Activated CD4-positive, alpha-beta T cell treated with anti-CD3 and anti-CD28 coated beads, Interleukin-2, amount 50 U/mL, for 1 hour (primary cell): ENCODE measurements around the gene NTM.

ENCODE experiments used
- DNase-seq: peaks from one replicate; pipeline ENCODE4 v3.0.0-alpha.2; 2020

The NTM gene

GRCh38 chr11:131614631-131615030, 244.2 kb downstream of the NTM start:
- DNase-seq: no peak

- no peak for DNase-seq
Measured at GRCh38 chr11:131615611-131616010, 245.2 kb downstream of the NTM start.

GRCh38 chr11:131616481-131617140, 246.2 kb downstream of the NTM start:
- no peak for DNase-seq

GRCh38 chr11:131618201-131618600, 247.8 kb downstream of the NTM start:
- DNase-seq: no peak

GRCh38 chr11:131622193-131622592, 251.8 kb downstream of the NTM start:
- DNase-seq: no peak

GRCh38 chr11:131624531-131624930, 254.1 kb downstream of the NTM start:
- no peak for DNase-seq

- DNase-seq: no peak
Measured at GRCh38 chr11:131626788-131627187, 256.4 kb downstream of the NTM start.

GRCh38 chr11:131628739-131629138, 258.3 kb downstream of the NTM start:
- no peak for DNase-seq

GRCh38 chr11:131629925-131630540, 259.6 kb downstream of the NTM start:
- no peak for DNase-seq

GRCh38 chr11:131632971-131633370, 262.6 kb downstream of the NTM start:
- DNase-seq: no peak

GRCh38 chr11:131633921-131634715, 263.7 kb downstream of the NTM start:
- DNase-seq: no peak

GRCh38 chr11:131637469-131638175, 267.2 kb downstream of the NTM start:
- no peak for DNase-seq

- no peak for DNase-seq
Measured at GRCh38 chr11:131638889-131639288, 268.5 kb downstream of the NTM start.

GRCh38 chr11:131640320-131640719, 269.9 kb downstream of the NTM start:
- no peak for DNase-seq

- DNase-seq: no peak
Measured at GRCh38 chr11:131642756-131643531, 272.5 kb downstream of the NTM start.

- DNase-seq: no peak
Measured at GRCh38 chr11:131644204-131644795, 273.9 kb downstream of the NTM start.

- no peak for DNase-seq
Measured at GRCh38 chr11:131645237-131645636, 274.8 kb downstream of the NTM start.

GRCh38 chr11:131649856-131650255, 279.4 kb downstream of the NTM start:
- no peak for DNase-seq

- no peak for DNase-seq
Measured at GRCh38 chr11:131652231-131652630, 281.8 kb downstream of the NTM start.

- DNase-seq: no peak
Measured at GRCh38 chr11:131653260-131653659, 282.8 kb downstream of the NTM start.

GRCh38 chr11:131654849-131655248, 284.4 kb downstream of the NTM start:
- no peak for DNase-seq

GRCh38 chr11:131656179-131656838, 285.9 kb downstream of the NTM start:
- DNase-seq: no peak
